ENCODE measurements around the gene GYS1. TPM values are rescaled to one million over a fixed set of nuclear protein-coding genes. Genes with fewer than 3 reads are reported as not detected.
A peak's percentile ranks its signal among the peaks of the same experiment; 100 is the strongest.

Gene GYS1
- total and polyA plus RNA-seq, 2 of the 8 experiments (the other 6 are each of a cell fraction or from before 2014, with no cell fraction given) = 30.0 to 38.7 TPM

- TF ChIP-seq SRF (IDR thresholded peaks at IDR 0.05; ENCODE audit: low read depth, low read length) = no peak
- TF ChIP-seq BRCA1 (IDR thresholded peaks at IDR 0.05; ENCODE audit: low read depth, low read length) = no peak; the same call in 1 of the 2 replicates
- peak; percentile 75 for TF ChIP-seq TBP (IDR thresholded peaks at IDR 0.05; ENCODE audit: low read depth, low read length)
- peak; percentile 52 to 67; a peak in 1 of 4 replicates for TF ChIP-seq SIN3A (conservative IDR thresholded peaks at IDR 0.05 in 1 of 2, IDR thresholded peaks at IDR 0.05 in 1 of 2; ENCODE audit: low read depth in 1 of 2, low read length in 2 of 2)
- peak; percentile 78 to 92 (median 88) for TF ChIP-seq CTCF (IDR thresholded peaks at IDR 0.05; ENCODE audit: control extremely low read depth in 1 of 3, insufficient read depth in 1 of 3, low read depth in 1 of 3, low read length in 3 of 3)
- TF ChIP-seq TAF1 (IDR thresholded peaks at IDR 0.05; ENCODE audit: low read depth, low read length) = peak; percentile 89
- TF ChIP-seq SIX5 (IDR thresholded peaks at IDR 0.05; ENCODE audit: low read depth, low read length) = no peak
- no peak for TF ChIP-seq SUZ12 (IDR thresholded peaks at IDR 0.05; ENCODE audit: low read length)
- no peak for TF ChIP-seq TCF12 (IDR thresholded peaks at IDR 0.05; ENCODE audit: low read depth, low read length)
- peak in 1 of 2 experiments; percentile 42; a peak in 1 of 4 replicates for TF ChIP-seq HDAC2 (IDR thresholded peaks at IDR 0.05; ENCODE audit: borderline replicate concordance in 1 of 2, low read depth in 2 of 2, low read length in 2 of 2)
- no peak for TF ChIP-seq GTF2F1 (IDR thresholded peaks at IDR 0.05; ENCODE audit: borderline replicate concordance, low read depth, low read length)
- TF ChIP-seq SP2 (IDR thresholded peaks at IDR 0.05; ENCODE audit: low read length) = peak; percentile 49
- TF ChIP-seq PHF8 (conservative IDR thresholded peaks at IDR 0.05; ENCODE audit: low read depth, low read length) = peak; percentile 76
- TF ChIP-seq POLR2AphosphoS5 (IDR thresholded peaks at IDR 0.05; ENCODE audit: low read depth, low read length) = peak; percentile 93
- peak; percentile 43 for TF ChIP-seq KDM4A (IDR thresholded peaks at IDR 0.05; ENCODE audit: low read depth, low read length, severe bottlenecking)
- TF ChIP-seq BCL11A (IDR thresholded peaks at IDR 0.05; ENCODE audit: low read depth in 2 of 2, low read length in 2 of 2) = no peak
- TF ChIP-seq E2F6 (IDR thresholded peaks at IDR 0.05) = peak; percentile 49; the same call in 1 of the 2 replicates
- TF ChIP-seq GABPA (IDR thresholded peaks at IDR 0.05; ENCODE audit: borderline replicate concordance, insufficient read depth, low read length) = peak; percentile 92
- no peak for TF ChIP-seq KDM1A (IDR thresholded peaks at IDR 0.05; ENCODE audit: borderline replicate concordance, low read length)
- peak; percentile 91 for TF ChIP-seq SP1 (IDR thresholded peaks at IDR 0.05; ENCODE audit: low read depth, low read length)
Observed at GRCh38 chr19:48993175-48994034, at the start of gene GYS1, which contains the start of gene RUVBL2 (continued).

All from H1 (cell line).